ENCODE data around the gene GLI1. TPM values are rescaled to one million over a fixed set of nuclear protein-coding genes. Genes with fewer than 3 reads are reported as not detected.

The GLI1 gene
- total RNA-seq, 4 donors from 2014 or later = 0.17 to 0.98 (median 0.84) TPM; not detected in 1

DNA sequence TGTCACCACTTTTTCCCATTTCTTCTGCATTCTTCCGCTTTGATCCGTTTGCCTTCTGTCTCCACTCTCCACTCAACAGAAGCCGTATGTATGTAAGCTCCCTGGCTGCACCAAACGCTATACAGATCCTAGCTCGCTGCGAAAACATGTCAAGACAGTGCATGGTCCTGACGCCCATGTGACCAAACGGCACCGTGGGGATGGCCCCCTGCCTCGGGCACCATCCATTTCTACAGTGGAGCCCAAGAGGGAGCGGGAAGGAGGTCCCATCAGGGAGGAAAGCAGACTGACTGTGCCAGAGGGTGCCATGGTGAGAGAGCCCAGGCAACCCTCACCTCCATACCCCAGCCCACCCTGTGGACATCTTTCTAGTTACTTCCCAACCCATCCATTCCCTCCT is 8.3 kb downstream of the GLI1 start:
- H3K9me3 ChIP-seq = no peaks in the 10 kb centered on the region
- TF ChIP-seq POLR2A (IDR thresholded peaks at IDR 0.05; ENCODE audit: low read depth) = no peak
- no peak for TF ChIP-seq POLR2AphosphoS5 (IDR thresholded peaks at IDR 0.05)
- no peak for TF ChIP-seq EP300 (IDR thresholded peaks at IDR 0.05)
- TF ChIP-seq, protein P1, sequence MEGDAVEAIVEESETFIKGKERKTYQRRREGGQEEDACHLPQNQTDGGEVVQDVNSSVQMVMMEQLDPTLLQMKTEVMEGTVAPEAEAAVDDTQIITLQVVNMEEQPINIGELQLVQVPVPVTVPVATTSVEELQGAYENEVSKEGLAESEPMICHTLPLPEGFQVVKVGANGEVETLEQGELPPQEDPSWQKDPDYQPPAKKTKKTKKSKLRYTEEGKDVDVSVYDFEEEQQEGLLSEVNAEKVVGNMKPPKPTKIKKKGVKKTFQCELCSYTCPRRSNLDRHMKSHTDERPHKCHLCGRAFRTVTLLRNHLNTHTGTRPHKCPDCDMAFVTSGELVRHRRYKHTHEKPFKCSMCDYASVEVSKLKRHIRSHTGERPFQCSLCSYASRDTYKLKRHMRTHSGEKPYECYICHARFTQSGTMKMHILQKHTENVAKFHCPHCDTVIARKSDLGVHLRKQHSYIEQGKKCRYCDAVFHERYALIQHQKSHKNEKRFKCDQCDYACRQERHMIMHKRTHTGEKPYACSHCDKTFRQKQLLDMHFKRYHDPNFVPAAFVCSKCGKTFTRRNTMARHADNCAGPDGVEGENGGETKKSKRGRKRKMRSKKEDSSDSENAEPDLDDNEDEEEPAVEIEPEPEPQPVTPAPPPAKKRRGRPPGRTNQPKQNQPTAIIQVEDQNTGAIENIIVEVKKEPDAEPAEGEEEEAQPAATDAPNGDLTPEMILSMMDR (IDR thresholded peaks at IDR 0.05) = no peak
- peaks cover 0 to 2% (median under 1%) of the 10 kb centered on the region in 4 donors for H3K4me1 ChIP-seq
- 87% methylated on average over 11 of the region's 11 CpGs for WGBS
- no peak overlapping the region for H3K4me3 ChIP-seq
- peaks cover 0 to 55% (median 5%) of the 10 kb centered on the region in 4 donors for H3K27me3 ChIP-seq
- no peak for DNase-seq (ENCODE audit: extremely low spot score)
- H3K27ac ChIP-seq (replicated peaks in 1 of 4) = no peak overlapping the region
- intact Hi-C loops (cut with DNase I) = no loop called here
- H3K36me3 ChIP-seq = no peaks in the 10 kb centered on the region

DNA sequence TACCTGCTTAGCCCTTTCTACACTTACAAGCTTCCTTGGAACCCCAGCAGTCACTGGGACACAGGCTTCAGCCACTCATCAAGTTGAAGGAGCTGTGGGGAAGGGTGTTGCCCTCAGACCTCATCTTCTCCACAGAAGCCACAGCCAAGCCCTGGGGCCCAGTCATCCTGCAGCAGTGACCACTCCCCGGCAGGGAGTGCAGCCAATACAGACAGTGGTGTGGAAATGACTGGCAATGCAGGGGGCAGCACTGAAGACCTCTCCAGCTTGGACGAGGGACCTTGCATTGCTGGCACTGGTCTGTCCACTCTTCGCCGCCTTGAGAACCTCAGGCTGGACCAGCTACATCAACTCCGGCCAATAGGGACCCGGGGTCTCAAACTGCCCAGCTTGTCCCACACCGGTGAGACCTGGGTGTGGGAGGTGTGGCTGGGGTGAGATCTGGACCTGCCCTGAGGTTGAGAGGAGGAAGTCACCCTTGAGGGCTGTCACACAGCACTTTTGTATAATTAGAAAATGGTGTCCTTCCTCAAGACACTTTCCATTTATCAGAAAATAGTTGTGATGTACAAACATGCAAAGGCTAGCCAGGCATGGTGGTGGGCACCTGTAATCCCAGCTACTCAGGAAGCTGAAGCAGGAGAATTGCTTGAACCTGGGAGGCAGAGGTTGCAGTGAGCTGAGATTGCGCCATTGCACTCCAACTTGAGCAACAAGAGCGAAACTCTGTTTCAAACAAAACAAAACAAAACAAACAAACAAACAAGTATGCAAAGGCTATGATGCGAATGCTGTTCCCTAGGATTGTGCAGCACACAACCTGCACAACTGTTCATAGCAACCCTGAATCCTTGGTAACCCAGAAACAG is 9.9 kb downstream of the GLI1 start:
- 89% methylated on average over 8 of the region's 10 CpGs for WGBS
- no peak overlapping the region for H3K27ac ChIP-seq (replicated peaks in 1 of 4)
- intact Hi-C loops (cut with DNase I) = no loop called here
- no peak for TF ChIP-seq POLR2A (IDR thresholded peaks at IDR 0.05; ENCODE audit: low read depth)
- TF ChIP-seq POLR2AphosphoS5 (IDR thresholded peaks at IDR 0.05) = no peak
- TF ChIP-seq, protein P1 (IDR thresholded peaks at IDR 0.05) = no peak
- TF ChIP-seq EP300 (IDR thresholded peaks at IDR 0.05) = no peak
- no peak for DNase-seq (ENCODE audit: extremely low spot score)
- H3K27me3 ChIP-seq = peaks cover 0 to 71% (median 11%) of the 10 kb centered on the region in 4 donors
- no peaks in the 10 kb centered on the region for H3K9me3 ChIP-seq
- H3K36me3 ChIP-seq = no peaks in the 10 kb centered on the region
- no peak overlapping the region for H3K4me3 ChIP-seq
- H3K4me1 ChIP-seq = no peaks in the 10 kb centered on the region

DNA sequence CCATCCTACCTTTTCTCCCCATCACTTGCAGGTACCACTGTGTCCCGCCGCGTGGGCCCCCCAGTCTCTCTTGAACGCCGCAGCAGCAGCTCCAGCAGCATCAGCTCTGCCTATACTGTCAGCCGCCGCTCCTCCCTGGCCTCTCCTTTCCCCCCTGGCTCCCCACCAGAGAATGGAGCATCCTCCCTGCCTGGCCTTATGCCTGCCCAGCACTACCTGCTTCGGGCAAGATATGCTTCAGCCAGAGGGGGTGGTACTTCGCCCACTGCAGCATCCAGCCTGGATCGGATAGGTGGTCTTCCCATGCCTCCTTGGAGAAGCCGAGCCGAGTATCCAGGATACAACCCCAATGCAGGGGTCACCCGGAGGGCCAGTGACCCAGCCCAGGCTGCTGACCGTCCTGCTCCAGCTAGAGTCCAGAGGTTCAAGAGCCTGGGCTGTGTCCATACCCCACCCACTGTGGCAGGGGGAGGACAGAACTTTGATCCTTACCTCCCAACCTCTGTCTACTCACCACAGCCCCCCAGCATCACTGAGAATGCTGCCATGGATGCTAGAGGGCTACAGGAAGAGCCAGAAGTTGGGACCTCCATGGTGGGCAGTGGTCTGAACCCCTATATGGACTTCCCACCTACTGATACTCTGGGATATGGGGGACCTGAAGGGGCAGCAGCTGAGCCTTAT is 10.8 kb downstream of the GLI1 start:
- TF ChIP-seq POLR2AphosphoS5 (IDR thresholded peaks at IDR 0.05) (no peak), EP300 (IDR thresholded peaks at IDR 0.05) (no peak), POLR2A (IDR thresholded peaks at IDR 0.05; ENCODE audit: low read depth) (no peak)
- TF ChIP-seq, protein P1 (IDR thresholded peaks at IDR 0.05) = no peak
- Histone ChIP-seq H3K4me3 (no peak overlapping the region), H3K9me3 (no peaks in the 10 kb centered on the region), H3K4me1 (peaks cover 4 to 8% (median 7%) of the 10 kb centered on the region in 4 donors), H3K27ac (replicated peaks in 1 of 4) (no peak overlapping the region), H3K36me3 (no peaks in the 10 kb centered on the region), H3K27me3 (peaks cover 0 to 80% (median 16%) of the 10 kb centered on the region in 4 donors)
- DNase-seq (ENCODE audit: extremely low spot score) = no peak
- 87% methylated on average over 5 of the region's 14 CpGs for WGBS
- intact Hi-C loops (cut with DNase I) = no loop called here

GRCh38 chr12:57470970-57471656 is 11.5 kb downstream of the GLI1 start:
- TF ChIP-seq POLR2A (IDR thresholded peaks at IDR 0.05; ENCODE audit: low read depth) = no peak
- TF ChIP-seq, protein P1 (IDR thresholded peaks at IDR 0.05) = no peak
- TF ChIP-seq POLR2AphosphoS5 (IDR thresholded peaks at IDR 0.05) = no peak
- no peak for TF ChIP-seq EP300 (IDR thresholded peaks at IDR 0.05)
- Histone ChIP-seq H3K36me3 (no peaks in the 10 kb centered on the region), H3K4me3 (no peak overlapping the region), H3K27ac (replicated peaks in 1 of 4) (no peak overlapping the region), H3K9me3 (no peaks in the 10 kb centered on the region), H3K4me1 (peaks cover 11 to 15% (median 14%) of the 10 kb centered on the region in 4 donors), H3K27me3 (peaks cover 0 to 87% (median 23%) of the 10 kb centered on the region in 4 donors)
- no peak for DNase-seq (ENCODE audit: extremely low spot score)
- WGBS = 82% methylated on average over 4 of the region's 4 CpGs
- intact Hi-C loops (cut with DNase I) = no loop called here

All from esophagus muscularis mucosa (tissue), 4 donors.